GM21619 (cell line): ENCODE results near the gene MOXD1.

Source experiments
- ATAC-seq: cut with Tn5 transposase; IDR thresholded peaks from one replicate; pipeline ENCODE4 v1.9.1; 2021; ENCODE audit not compliant: unreplicated experiment

Gene MOXD1

GRCh38 chr6:132246632-132247270 is 154.5 kb downstream of the MOXD1 start:
- ATAC-seq = no peak

DNA sequence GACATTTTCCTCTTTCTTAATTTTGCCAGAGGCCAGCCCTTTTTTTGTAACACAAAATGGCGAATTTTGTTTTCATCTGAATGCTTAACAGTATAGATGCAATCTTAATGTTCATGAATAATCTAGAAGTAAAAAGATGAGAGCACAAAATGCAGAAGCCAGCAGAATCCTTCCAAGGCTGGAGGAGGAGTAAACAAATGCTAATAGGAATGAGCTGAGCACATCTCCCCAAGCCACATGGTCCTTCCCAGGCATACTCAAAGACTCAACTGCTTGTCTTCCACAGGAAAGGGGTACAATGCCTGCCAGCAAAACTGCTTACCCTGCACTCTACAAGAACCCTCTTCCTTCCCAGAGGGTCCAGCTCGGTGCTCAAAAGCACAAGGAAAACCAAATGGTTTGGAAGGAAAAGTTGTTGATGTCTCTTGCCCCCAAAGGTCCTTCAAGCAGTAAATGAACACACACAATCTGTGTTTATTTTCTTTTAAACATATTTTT is 155.1 kb downstream of the MOXD1 start:
- no peak for ATAC-seq
